HEK293 (cell line): ENCODE measurements around the gene DDX25.

Experiments
- CTCF ChIA-PET: fragments of 350-600 bp; formaldehyde crosslinking; extraction: SDS; loops from one replicate; lab custom pipeline; 2021; ENCODE audit warnings: antibody characterized with exemption; lab: Yijun Ruan, JAX
- POLR2A ChIA-PET: fragments of 300-600 bp; formaldehyde crosslinking; extraction: SDS; loops from one replicate; lab custom pipeline; 2020; ENCODE audit warnings: antibody characterized with exemption, inconsistent platforms; lab: Yijun Ruan, JAX
- H3K27ac ChIP-seq: fragments of 200-500 bp; sonication (Bioruptor generic); 2 replicates; pipeline ENCODE4 v1.5.1; 2014; ENCODE audit warnings: low read depth, low read length, control low read depth, inconsistent platforms; ENCODE audit errors: extremely low read depth
- H3K36me3 ChIP-seq, 2 experiments: fragments of 200-500 bp in 1 of 2; sonication (Bioruptor generic) in 1 of 2; 1 replicate in 1 of 2; 2 replicates in 1 of 2; pipeline ENCODE4 v1.5.1; 2014 to 2017; ENCODE audit warnings: inconsistent platforms in 2 of 2, low read length in 2 of 2; ENCODE audit not compliant: control insufficient read depth in 2 of 2, insufficient read depth in 1 of 2
- H3K4me1 ChIP-seq: fragments of 200-500 bp; sonication (Bioruptor generic); 2 replicates; pipeline ENCODE4 v1.5.1; 2014; ENCODE audit warnings: mild to moderate bottlenecking, low read length, inconsistent platforms; ENCODE audit not compliant: control insufficient read depth, insufficient read depth
- H3K4me3 ChIP-seq: 2 replicates; pipeline ENCODE4 v1.5.1; 2011; ENCODE audit warnings: low read depth, mild to moderate bottlenecking, control low read depth, low read length, moderate library complexity
- H3K9me3 ChIP-seq: fragments of 200-500 bp; sonication (Bioruptor generic); 2 replicates; pipeline ENCODE4 v1.5.1; 2014; ENCODE audit warnings: low read depth, low read length, inconsistent platforms; ENCODE audit not compliant: control insufficient read depth, insufficient read depth
- AEBP2 ChIP-seq: fragments of 450-650 bp; formaldehyde crosslinking; IDR thresholded peaks from 2 replicates; pipeline ENCODE4 v1.5.1; 2016; ENCODE audit warnings: missing biosample characterization, missing genetic modification characterization, borderline replicate concordance
- SCRT1 ChIP-seq: fragments of 450-650 bp; formaldehyde crosslinking; IDR thresholded peaks from 2 replicates; pipeline ENCODE4 v1.5.1; 2016; ENCODE audit warnings: missing biosample characterization, missing genetic modification characterization, borderline replicate concordance
- ZBTB48 ChIP-seq: fragments of 450-650 bp; formaldehyde crosslinking; IDR thresholded peaks from 2 replicates; pipeline ENCODE4 v1.5.1; 2016; ENCODE audit warnings: missing biosample characterization, missing genetic modification characterization
- ZBTB49 ChIP-seq: fragments of 450-650 bp; formaldehyde crosslinking; IDR thresholded peaks from 2 replicates; pipeline ENCODE4 v1.5.1; 2016; ENCODE audit warnings: missing biosample characterization, missing genetic modification characterization, low read depth
- ZFP37 ChIP-seq: fragments of 450-650 bp; formaldehyde crosslinking; IDR thresholded peaks from 2 replicates; pipeline ENCODE4 v1.5.1; 2016; ENCODE audit warnings: missing biosample characterization, missing genetic modification characterization
- ZNF157 ChIP-seq: fragments of 450-650 bp; formaldehyde crosslinking; IDR thresholded peaks from 2 replicates; pipeline ENCODE4 v1.5.1; 2016; ENCODE audit warnings: missing biosample characterization, missing genetic modification characterization
- ZNF23 ChIP-seq: fragments of 450-650 bp; formaldehyde crosslinking; IDR thresholded peaks from 2 replicates; pipeline ENCODE4 v1.5.1; 2016; ENCODE audit warnings: missing biosample characterization, missing genetic modification characterization, borderline replicate concordance
- ZNF37A ChIP-seq: fragments of 450-650 bp; IDR thresholded peaks from 2 replicates; pipeline ENCODE4 v1.5.1; 2018; ENCODE audit warnings: missing biosample characterization, missing genetic modification characterization
- ZNF391 ChIP-seq: fragments of 450-650 bp; formaldehyde crosslinking; IDR thresholded peaks from 2 replicates; pipeline ENCODE4 v1.5.1; 2016; ENCODE audit warnings: low read depth, missing biosample characterization, missing genetic modification characterization, borderline replicate concordance
- ZNF398 ChIP-seq: fragments of 450-650 bp; formaldehyde crosslinking; IDR thresholded peaks from 2 replicates; pipeline ENCODE4 v1.5.1; 2017; ENCODE audit warnings: missing biosample characterization, missing genetic modification characterization
- ZNF510 ChIP-seq: fragments of 450-650 bp; formaldehyde crosslinking; IDR thresholded peaks from 2 replicates; pipeline ENCODE4 v1.5.1; 2018; ENCODE audit warnings: mild to moderate bottlenecking, missing genetic modification characterization, missing biosample characterization; ENCODE audit not compliant: insufficient replicate concordance
- ZNF521 ChIP-seq: fragments of 450-650 bp; formaldehyde crosslinking; IDR thresholded peaks from 2 replicates; pipeline ENCODE4 v1.5.1; 2017; ENCODE audit warnings: missing biosample characterization, mild to moderate bottlenecking, missing genetic modification characterization
- ZNF596 ChIP-seq: fragments of 450-650 bp; IDR thresholded peaks from 2 replicates; pipeline ENCODE4 v1.5.0; 2018; ENCODE audit warnings: missing biosample characterization, mild to moderate bottlenecking, missing genetic modification characterization, moderate library complexity
- ZNF610 ChIP-seq: fragments of 450-650 bp; formaldehyde crosslinking; IDR thresholded peaks from 2 replicates; pipeline ENCODE4 v1.5.1; 2016; ENCODE audit warnings: missing biosample characterization, missing genetic modification characterization, borderline replicate concordance
- ZNF623 ChIP-seq: fragments of 450-650 bp; formaldehyde crosslinking; IDR thresholded peaks from 2 replicates; pipeline ENCODE4 v1.5.1; 2016; ENCODE audit warnings: missing biosample characterization, missing genetic modification characterization
- ZNF626 ChIP-seq: fragments of 450-650 bp; sonication (Bioruptor Pico); formaldehyde crosslinking; IDR thresholded peaks from 2 replicates; pipeline ENCODE4 v1.5.1; 2018; ENCODE audit warnings: missing biosample characterization, missing genetic modification characterization, inconsistent platforms
- ZNF701 ChIP-seq: fragments of 450-650 bp; formaldehyde crosslinking; IDR thresholded peaks from 2 replicates; pipeline ENCODE4 v1.5.1; 2016; ENCODE audit warnings: missing biosample characterization, missing genetic modification characterization
- ZNF707 ChIP-seq: fragments of 450-650 bp; formaldehyde crosslinking; IDR thresholded peaks from 2 replicates; pipeline ENCODE4 v1.5.1; 2016; ENCODE audit warnings: missing biosample characterization, missing genetic modification characterization
- ZSCAN4 ChIP-seq: fragments of 450-650 bp; formaldehyde crosslinking; IDR thresholded peaks from 2 replicates; pipeline ENCODE4 v1.5.1; 2017; ENCODE audit warnings: missing biosample characterization, missing genetic modification characterization
- ZSCAN5A ChIP-seq: fragments of 450-650 bp; formaldehyde crosslinking; IDR thresholded peaks from 2 replicates; pipeline ENCODE4 v1.5.1; 2016; ENCODE audit warnings: missing biosample characterization, missing genetic modification characterization
- ZXDB ChIP-seq: fragments of 450-650 bp; formaldehyde crosslinking; IDR thresholded peaks from 2 replicates; pipeline ENCODE4 v1.5.1; 2016; ENCODE audit warnings: missing biosample characterization, missing genetic modification characterization

Gene DDX25

GRCh38 chr11:125923633-125924032 lies 19.3 kb downstream of the DDX25 start (continued):
- TF ChIP-seq ZSCAN5A (tag by site-specific recombination) (no peak), ZBTB48 (tag by site-specific recombination) (no peak), SCRT1 (tag by site-specific recombination) (no peak), ZNF391 (tag by site-specific recombination) (no peak), ZFP37 (tag by site-specific recombination) (no peak), ZNF623 (tag by site-specific recombination) (no peak), ZXDB (no peak)

- no peak overlapping the region for H3K4me3 ChIP-seq
- CTCF ChIA-PET, result interaction anchor here (0.6 to 8.2 kb wide), 8 partner anchors 18 to 363 kb away, joined by 3 to 131 read pairs (median 7); no protein-coding TSS in a partner anchor
- H3K4me1 ChIP-seq, result no peaks in the 10 kb centered on the region
Observed at GRCh38 chr11:125924384-125925007, 20.2 kb downstream of the DDX25 start.

GRCh38 chr11:125925247-125925740 lies 21.0 kb downstream of the DDX25 start:
- POLR2A ChIA-PET, result no interaction called here
- H3K9me3 ChIP-seq, result no peaks in the 10 kb centered on the region
- H3K27ac ChIP-seq, result no peak overlapping the region
- no peaks in the 10 kb centered on the region for H3K4me1 ChIP-seq
- CTCF ChIA-PET, result interaction anchor here (0.6 to 8.2 kb wide), 7 partner anchors 18 to 269 kb away, joined by 3 to 131 read pairs (median 3); no protein-coding TSS in a partner anchor
- TF ChIP-seq ZNF701 (tag by site-specific recombination) (no peak), ZNF398 (no peak), ZBTB49 (tag by site-specific recombination) (no peak), ZNF623 (tag by site-specific recombination) (no peak), ZNF610 (tag by site-specific recombination) (no peak), ZNF596 (tag by site-specific recombination) (no peak), AEBP2 (tag by site-specific recombination) (no peak), ZNF707 (tag by site-specific recombination) (no peak), ZNF157 (tag by site-specific recombination) (no peak), ZNF37A (tag by site-specific recombination) (no peak), ZNF23 (tag by site-specific recombination) (no peak), ZSCAN4 (tag by site-specific recombination) (no peak), ZNF626 (tag by site-specific recombination) (no peak), ZNF510 (no peak)
- H3K36me3 ChIP-seq, result no peaks in the 10 kb centered on the region
- no peak overlapping the region for H3K4me3 ChIP-seq

More at GRCh38 chr11:125924384-125925007, 20.2 kb downstream of the DDX25 start:
- POLR2A ChIA-PET, result no interaction called here
- Histone ChIP-seq H3K36me3 (no peaks in the 10 kb centered on the region), H3K27ac (no peak overlapping the region), H3K9me3 (no peaks in the 10 kb centered on the region)
- TF ChIP-seq ZNF521 (tag by site-specific recombination), result no peak
